Measurements from ENCODE around the gene TSKS.

Gene TSKS

DNA sequence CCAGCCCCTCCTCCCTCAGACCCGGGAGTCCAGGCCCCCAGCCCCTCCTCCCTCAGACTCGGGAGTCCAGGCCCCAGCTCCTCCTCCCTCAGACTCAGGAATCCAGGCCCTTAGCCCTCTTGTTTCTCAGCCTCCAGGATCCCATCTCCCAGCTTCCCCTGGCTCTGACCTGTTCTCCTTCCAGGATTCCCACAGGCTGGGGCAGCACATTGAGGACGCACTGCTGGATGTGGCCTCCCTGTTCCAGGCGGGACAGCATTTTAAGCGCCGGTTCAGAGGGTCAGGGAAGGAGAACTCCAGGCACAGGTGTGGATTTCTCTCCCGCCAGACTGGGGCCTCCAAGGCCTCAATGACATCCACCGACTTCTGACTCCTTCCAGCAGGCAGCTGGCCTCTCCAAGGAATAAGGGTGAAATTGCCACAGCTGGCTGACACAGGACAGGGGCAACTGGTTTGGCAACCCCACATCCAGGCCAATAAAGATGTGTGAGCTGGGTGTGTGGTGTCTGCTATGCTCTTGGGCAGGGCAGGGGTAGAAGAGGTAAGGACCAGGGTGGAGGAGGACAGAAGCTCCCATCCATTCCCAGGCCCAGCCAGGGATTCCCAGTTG is 49.8 kb downstream of the TSKS start:
- no peak for DNase-seq

DNA sequence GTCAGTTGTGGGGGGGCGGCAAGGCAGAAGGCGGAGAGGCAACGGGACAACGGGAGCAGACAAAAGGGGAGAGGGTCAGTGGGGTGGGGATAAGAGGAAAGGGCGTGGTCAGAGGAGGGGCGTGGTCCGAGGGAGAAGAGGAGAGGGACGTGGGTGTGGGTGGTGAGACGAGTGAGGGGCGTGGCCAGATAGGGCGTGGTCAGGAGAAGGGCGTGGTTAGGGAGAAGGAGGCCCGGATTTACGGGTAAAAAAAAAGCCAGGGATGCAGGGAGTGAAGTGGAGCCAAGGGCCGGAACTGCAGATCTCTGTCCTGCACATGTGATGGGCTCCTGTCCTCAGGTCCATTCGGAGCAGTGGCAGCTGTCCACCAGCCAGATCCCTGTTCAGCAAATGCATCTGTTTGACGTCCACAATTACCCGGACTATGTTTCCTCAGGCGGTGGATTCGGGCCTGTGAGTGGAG is 50.7 kb downstream of the TSKS start:
- no peak for DNase-seq

DNA sequence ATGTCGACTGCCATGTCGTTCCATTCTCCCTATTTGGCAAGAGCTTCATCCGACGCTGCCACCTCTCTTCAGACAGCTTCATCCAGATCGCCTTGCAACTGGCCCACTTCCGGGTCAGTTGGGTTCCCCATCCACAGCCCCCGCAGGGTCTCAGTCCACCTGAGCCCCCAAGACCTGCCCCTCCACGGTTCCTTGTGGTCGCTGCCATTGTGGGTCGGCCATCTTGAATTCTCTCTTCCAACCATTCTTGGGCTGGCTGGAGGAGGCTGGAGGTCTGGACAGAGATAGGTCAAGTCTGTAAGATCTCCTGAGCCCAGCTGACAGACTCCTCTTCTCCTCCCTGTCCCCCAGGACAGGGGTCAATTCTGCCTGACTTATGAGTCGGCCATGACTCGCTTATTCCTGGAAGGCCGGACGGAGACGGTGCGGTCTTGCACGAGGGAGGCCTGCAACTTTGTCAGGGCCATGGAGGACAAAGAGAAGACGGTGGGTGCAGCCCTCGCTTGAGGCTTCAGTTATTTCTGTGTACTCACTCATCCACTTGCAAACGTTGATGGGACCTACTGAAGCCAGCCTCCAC is 52.6 kb downstream of the TSKS start:
- DNase-seq = no peak

GRCh38 chr19:49705919-49706318 is 57.2 kb downstream of the TSKS start:
- DNase-seq = no peak

- DNase-seq = no peak
Measured at GRCh38 chr19:49704888-49705642, 58.0 kb downstream of the TSKS start.

GRCh38 chr19:49701271-49701786 is 61.8 kb downstream of the TSKS start:
- no peak for DNase-seq

DNA sequence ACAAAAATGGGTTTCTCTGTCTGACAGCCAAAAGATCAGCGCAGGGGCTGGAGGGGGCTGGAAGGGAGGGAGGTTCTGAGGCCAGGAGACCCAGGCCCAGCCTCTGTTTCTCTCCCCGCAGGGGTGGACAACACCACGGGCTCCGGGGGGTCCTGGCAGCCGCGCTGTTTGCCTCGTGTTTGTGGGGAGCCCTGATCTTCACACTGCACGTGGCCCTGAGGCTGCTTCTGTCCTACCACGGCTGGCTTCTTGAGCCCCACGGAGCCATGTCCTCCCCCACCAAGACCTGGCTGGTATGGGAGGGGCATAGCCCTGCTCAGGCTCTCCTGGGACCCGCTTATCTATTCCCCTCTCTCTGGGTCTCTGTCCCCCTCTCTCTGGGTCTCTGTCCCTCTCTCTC is 62.5 kb downstream of the TSKS start:
- DNase-seq = no peak

- DNase-seq = no peak
Measured at GRCh38 chr19:49699364-49699763, 63.7 kb downstream of the TSKS start.

DNA sequence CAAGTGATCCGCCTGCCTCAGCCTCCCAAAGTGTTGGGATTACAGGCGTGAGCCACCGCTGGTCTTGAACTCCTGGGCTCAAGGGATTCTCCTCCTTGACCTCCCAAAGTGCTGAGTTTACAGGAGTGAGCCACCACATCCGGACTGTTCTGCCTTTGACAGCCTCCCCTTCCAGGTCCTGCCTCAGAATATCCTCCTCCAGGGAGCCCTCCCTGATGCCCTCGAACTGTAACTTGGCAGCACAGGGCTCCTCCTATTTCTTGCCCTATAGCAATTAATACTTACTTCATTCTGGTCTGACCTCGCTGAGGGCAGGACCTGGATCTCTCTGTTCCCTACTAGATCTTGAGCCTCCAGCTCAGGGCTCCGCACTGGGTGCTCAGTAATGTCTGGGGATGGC is 66.2 kb downstream of the TSKS start:
- no peak for DNase-seq

- no peak for DNase-seq
Measured at GRCh38 chr19:49696115-49696514, 67.0 kb downstream of the TSKS start.

DNA sequence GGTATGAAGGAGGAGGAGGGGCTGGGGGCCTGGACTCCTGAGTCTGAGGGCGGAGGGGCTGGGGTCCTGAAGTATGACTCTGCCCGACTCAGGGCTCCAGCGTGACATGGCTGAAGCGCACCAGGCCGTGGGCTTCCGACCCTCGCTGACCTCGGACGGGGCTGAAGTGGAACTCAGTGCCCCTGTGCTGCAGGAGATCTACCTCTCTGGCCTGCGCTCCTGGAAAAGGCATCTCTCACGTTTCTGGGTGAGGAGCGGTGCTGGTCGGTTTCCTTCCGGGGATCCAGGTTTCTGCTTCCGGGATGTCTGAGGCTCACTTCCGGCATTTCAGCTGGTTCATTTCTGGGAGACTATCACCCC is 71.0 kb downstream of the TSKS start:
- DNase-seq = no peak

DNA sequence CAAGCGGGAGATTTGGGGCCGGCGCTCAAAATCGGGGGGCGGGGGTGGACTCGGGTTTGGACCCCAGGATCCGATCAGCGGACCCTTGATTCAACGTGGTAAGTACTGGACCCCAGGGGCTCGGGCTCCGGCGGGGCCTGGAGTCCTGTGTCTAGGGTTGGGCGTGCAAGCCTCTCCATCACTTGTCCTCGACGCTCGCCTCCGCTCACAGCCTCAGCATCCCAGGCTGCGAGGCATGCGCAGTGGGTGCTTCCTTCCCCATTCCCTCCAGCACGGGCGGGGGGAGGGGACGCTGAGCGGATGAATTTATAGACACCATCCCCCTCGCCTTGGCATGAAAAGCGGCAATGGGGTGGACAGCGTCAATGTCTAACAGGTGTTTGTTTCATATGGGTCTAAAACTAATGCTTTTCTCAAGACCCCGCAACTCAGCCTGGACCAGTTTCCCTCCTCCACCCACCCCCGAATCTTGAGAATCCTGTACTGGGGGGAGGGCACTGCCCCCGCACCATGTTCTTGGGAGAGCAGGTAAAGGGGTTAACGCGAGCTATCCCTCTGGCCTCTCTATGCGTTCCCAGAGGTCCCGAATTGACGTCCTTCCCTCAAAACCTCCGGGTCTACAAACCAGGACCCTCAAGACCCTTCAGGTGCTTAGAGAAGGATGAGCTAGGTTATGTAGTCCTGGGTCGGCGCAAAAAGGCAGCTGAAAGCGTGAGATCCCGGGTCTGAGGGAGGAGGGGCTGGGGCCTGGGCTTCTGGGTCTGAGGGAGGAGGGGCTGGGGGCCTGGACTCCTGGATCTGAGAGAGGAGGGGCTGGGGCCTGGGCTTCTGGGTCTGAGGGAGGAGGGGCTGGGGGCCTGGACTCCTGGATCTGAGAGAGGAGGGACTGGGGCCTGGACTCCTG is 71.6 kb downstream of the TSKS start:
- peak; percentile 65 to 84 for DNase-seq

DNA sequence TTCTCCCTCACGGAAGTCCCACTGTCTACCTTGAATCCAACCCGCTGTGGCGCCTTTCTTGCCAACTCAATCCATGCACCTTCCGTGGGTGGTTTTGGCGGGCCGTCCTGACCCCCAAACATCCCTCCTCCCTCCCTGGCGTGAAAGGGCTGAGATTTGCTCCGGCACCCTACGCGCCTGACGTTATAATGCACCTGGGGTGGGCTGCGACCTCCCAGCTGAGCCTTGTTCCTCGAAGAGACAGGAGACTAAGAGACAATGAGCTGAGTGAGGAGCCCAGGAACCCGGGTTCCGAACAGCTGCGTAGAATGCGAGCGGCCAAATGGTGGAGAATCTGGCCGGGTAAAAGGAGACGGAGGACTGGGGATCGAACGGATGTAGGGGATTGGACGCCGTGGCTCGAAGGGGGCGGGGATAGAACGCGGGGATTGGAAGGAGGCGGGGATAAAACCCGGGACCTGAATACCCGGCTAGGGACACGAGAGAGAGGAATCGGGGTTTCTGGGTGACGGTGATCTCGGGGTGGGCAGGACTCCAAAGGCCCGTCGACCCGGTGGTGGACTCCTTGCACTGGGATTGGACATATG is 72.4 kb downstream of the TSKS start, which contains the start of gene CPT1C:
Gene CPT1C (plus strand): TSS at position 461 of the 587 bp plus-strand sequence. CDS start 1,137 bp downstream, outside the sequence.
- peak; percentile 86 to 94 for DNase-seq

DNA sequence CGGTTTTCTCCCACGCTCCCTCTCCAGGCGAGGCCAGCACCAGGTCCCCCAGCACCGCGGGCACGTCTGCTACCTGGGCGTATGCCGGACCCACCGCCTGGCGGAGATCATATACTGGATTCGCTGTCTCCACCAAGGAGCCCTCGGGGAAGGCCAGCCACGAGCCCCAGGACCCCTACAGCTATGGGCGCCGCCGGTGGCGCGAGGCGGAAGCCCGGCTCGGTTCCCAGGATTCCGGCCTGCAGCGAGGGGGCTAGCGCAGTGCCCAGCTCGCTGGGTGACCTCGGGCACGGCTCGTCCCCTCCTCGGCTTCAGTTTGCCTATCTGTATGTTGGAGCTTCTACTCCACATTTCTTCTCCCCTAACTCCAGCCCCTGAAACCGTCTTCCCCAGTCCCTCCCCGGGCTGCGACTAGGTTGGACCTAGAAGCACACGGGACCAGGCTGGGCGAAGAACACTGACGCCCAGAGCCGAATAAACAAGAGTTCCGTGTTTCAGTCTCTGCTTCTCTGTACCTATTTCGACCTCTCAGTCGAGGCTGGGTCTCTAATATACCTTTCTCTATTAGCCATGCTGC is 72.9 kb downstream of the TSKS start:
- no peak for DNase-seq

Data from NCI-H187 (cell line).